Keratinocyte (primary cell): Measurements from ENCODE around the gene TBC1D30.

ENCODE experiments used
- CTCF ChIP-seq, 3 experiments: IDR thresholded peaks in 1 of 3; conservative IDR thresholded peaks in 1 of 3; optimal IDR thresholded peaks in 1 of 3; 2 replicates in 2 of 3; 3 replicates in 1 of 3; pipeline versions ENCODE3 to v1.5.1; 2011; ENCODE audit warnings: low read length in 3 of 3, mild to moderate bottlenecking in 3 of 3, moderate library complexity in 2 of 3, control low read depth in 1 of 3, inconsistent platforms in 1 of 3; ENCODE audit not compliant: insufficient read depth in 2 of 3; ENCODE audit errors: extremely low read depth in 1 of 3
- EZH2 ChIP-seq: IDR thresholded peaks from one replicate; pipeline ENCODE4 v1.6.1; 2012; ENCODE audit warnings: inconsistent platforms, mild to moderate bottlenecking, low read length, moderate library complexity

GRCh38 chr12:64798165-64798564 is 26.3 kb upstream of the TBC1D30 start:
- no peak for TF ChIP-seq CTCF (optimal IDR thresholded peaks at IDR 0.05 in 1 of 3, IDR thresholded peaks at IDR 0.05 in 1 of 3, conservative IDR thresholded peaks at IDR 0.05 in 1 of 3; ENCODE audit: extremely low read depth in 1 of 3, insufficient read depth in 2 of 3, low read length in 3 of 3)
- no peak for TF ChIP-seq EZH2
